ENCODE data around the gene QARS1. TPM values are rescaled to one million over a fixed set of nuclear protein-coding genes. Genes with fewer than 3 reads are reported as not detected.

The QARS1 gene
- total and polyA plus RNA-seq, 2 of the 13 experiments (the other 11 are each of a cell fraction or from before 2014, with no cell fraction given): 307 to 327 TPM

DNA sequence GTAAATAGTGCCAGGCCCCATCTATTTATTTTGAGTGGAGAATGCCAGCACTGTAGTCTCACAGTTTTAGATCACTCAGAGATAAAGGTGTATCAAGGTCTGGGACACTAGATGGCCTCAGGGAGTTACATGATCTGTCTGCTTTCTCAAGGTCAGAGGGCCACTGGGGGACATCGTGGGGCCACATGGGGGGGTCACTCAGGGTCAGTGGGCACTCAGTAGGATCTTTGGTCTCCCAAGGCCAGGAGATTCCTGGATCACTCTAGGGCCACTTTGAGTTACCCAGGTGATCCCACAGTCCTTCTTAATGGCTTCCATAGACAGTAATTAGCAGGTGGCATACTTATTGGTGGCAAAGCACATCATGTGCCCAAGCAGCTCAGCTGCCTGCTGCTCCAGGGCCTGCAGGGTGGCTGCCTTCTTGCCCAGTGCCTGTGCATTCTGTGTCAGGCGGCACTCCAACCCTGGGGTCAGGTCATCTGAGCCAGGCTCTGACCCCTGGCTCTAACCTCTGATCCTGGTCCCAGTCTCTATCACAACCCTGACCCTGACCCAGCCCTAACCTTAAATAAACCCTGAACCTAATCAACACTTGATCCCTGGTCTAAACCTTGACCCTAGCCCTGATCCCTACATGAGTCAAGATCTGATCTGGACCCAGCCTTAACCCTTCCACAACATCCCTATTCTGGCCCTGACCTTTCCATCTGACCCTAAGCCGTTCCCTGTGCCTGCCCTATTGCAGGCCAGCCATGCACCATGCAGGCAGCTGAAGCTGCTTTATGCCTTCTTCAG is 30.1 kb upstream of the QARS1 start (continued):
- TF ChIP-seq, protein P1, sequence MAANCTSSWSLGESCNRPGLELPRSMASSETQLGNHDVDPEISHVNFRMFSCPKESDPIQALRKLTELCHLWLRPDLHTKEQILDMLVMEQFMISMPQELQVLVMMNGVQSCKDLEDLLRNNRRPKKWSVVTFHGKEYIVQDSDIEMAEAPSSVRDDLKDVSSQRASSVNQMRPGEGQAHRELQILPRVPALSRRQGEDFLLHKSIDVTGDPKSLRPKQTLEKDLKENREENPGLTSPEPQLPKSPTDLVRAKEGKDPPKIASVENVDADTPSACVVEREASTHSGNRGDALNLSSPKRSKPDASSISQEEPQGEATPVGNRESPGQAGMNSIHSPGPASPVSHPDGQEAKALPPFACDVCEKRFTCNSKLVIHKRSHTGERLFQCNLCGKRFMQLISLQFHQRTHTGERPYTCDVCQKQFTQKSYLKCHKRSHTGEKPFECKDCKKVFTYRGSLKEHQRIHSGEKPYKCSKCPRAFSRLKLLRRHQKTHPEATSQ (CRISPR knock-in tag; IDR thresholded peaks at IDR 0.05; ENCODE audit: borderline replicate concordance): 0 out of 2 replicates have a peak, but pooled peaks have one; percentile 27
- TF ChIP-seq ZNF605 (CRISPR knock-in tag; IDR thresholded peaks at IDR 0.05) (no peak), BCL6 (CRISPR knock-in tag; IDR thresholded peaks at IDR 0.05) (peak; percentile 14), ZNF468 (CRISPR knock-in tag; IDR thresholded peaks at IDR 0.05) (no peak), ZNF614 (CRISPR knock-in tag; IDR thresholded peaks at IDR 0.05; ENCODE audit: borderline replicate concordance) (no peak), SOX5 (CRISPR knock-in tag; IDR thresholded peaks at IDR 0.05; ENCODE audit: borderline replicate concordance) (0 out of 2 replicates have a peak, but pooled peaks have one; percentile 11), ZSCAN31 (CRISPR knock-in tag; IDR thresholded peaks at IDR 0.05; ENCODE audit: low read depth) (no peak), MEIS1 (CRISPR knock-in tag; IDR thresholded peaks at IDR 0.05; ENCODE audit: borderline replicate concordance) (peak; percentile 35; the same call in 1 of the 2 replicates), SMAD3 (CRISPR knock-in tag; IDR thresholded peaks at IDR 0.05) (no peak), NR2F6 (IDR thresholded peaks at IDR 0.05) (peak; percentile 97), NR2F6 (CRISPR knock-in tag; IDR thresholded peaks at IDR 0.05) (peak; percentile 93), ETV6 (CRISPR knock-in tag; conservative IDR thresholded peaks at IDR 0.05) (no peak), RFX3 (CRISPR knock-in tag; IDR thresholded peaks at IDR 0.05) (no peak), JDP2 (CRISPR knock-in tag; IDR thresholded peaks at IDR 0.05; ENCODE audit: borderline replicate concordance) (no peak), RFX1 (IDR thresholded peaks at IDR 0.05) (no peak), ZEB1 (IDR thresholded peaks at IDR 0.05; ENCODE audit: insufficient replicate concordance, low read depth) (no peak), ATM (IDR thresholded peaks at IDR 0.05; ENCODE audit: borderline replicate concordance) (no peak), ATAD3A (CRISPR knock-in tag; IDR thresholded peaks at IDR 0.05) (no peak), ADNP (CRISPR knock-in tag; IDR thresholded peaks at IDR 0.05) (no peak), ZNF180 (CRISPR knock-in tag; IDR thresholded peaks at IDR 0.05; ENCODE audit: borderline replicate concordance, low read depth) (no peak), NCOA2 (CRISPR knock-in tag; IDR thresholded peaks at IDR 0.05) (no peak), MAZ (IDR thresholded peaks at IDR 0.05; ENCODE audit: borderline replicate concordance, low read depth, low read length) (no peak), MAZ (CRISPR knock-in tag; IDR thresholded peaks at IDR 0.05; ENCODE audit: low read depth) (no peak), ZFP62 (CRISPR knock-in tag; IDR thresholded peaks at IDR 0.05) (no peak), RCOR2 (CRISPR knock-in tag; IDR thresholded peaks at IDR 0.05) (no peak), CENPX (CRISPR knock-in tag; IDR thresholded peaks at IDR 0.05) (no peak), ZSCAN21 (CRISPR knock-in tag; IDR thresholded peaks at IDR 0.05; ENCODE audit: borderline replicate concordance) (no peak), CHD4 (IDR thresholded peaks at IDR 0.05; ENCODE audit: borderline replicate concordance, low read length) (no peak), ZSCAN22 (CRISPR knock-in tag; IDR thresholded peaks at IDR 0.05) (no peak), ZNF768 (CRISPR knock-in tag; IDR thresholded peaks at IDR 0.05) (no peak)
- TF ChIP-seq, protein P2, sequence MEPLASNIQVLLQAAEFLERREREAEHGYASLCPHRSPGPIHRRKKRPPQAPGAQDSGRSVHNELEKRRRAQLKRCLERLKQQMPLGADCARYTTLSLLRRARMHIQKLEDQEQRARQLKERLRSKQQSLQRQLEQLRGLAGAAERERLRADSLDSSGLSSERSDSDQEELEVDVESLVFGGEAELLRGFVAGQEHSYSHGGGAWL (CRISPR knock-in tag; IDR thresholded peaks at IDR 0.05): no peak
- TF ChIP-seq, protein P3, sequence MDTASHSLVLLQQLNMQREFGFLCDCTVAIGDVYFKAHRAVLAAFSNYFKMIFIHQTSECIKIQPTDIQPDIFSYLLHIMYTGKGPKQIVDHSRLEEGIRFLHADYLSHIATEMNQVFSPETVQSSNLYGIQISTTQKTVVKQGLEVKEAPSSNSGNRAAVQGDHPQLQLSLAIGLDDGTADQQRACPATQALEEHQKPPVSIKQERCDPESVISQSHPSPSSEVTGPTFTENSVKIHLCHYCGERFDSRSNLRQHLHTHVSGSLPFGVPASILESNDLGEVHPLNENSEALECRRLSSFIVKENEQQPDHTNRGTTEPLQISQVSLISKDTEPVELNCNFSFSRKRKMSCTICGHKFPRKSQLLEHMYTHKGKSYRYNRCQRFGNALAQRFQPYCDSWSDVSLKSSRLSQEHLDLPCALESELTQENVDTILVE (CRISPR knock-in tag; IDR thresholded peaks at IDR 0.05): 0 out of 2 replicates have a peak, but pooled peaks have one; percentile 14
